ENCODE results near the gene PRDM5.

The PRDM5 gene

DNA sequence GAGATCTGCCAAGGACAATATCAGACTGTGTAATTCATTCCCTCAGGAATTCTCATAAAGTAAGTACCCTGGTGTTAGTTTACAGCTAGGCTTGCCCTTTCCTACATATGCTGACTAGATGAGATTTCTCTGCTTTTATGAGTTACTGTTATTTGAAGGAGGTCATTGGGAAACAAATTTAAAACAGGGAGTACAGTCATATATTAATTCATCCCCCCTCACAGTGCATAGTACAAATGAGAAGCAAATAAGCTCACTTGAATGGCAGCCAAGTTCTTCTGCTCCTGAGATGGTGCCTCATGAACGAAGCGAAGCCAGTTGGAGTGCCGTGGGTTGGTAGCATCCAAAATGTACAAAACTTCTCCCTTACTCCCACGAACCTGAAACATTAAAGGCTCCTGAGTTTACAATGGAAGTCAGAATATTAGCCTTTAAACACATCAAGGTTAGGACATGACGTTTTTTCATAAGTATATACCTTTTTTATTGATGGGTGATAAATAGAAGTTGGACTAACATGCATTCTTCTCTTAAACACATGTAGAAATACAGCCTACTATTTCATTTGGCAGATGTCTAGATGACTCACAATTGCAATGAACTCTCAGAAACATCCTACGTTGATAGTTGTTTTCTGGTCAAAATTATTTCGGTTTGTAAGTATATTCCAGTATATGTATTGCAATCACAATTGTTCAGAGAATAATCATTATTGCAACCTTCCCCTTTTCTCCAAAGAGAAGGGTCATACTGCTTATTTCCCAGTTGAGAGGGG, 69.2 kb downstream of the PRDM5 start:
- peak; percentile 16 for DNase-seq

DNA sequence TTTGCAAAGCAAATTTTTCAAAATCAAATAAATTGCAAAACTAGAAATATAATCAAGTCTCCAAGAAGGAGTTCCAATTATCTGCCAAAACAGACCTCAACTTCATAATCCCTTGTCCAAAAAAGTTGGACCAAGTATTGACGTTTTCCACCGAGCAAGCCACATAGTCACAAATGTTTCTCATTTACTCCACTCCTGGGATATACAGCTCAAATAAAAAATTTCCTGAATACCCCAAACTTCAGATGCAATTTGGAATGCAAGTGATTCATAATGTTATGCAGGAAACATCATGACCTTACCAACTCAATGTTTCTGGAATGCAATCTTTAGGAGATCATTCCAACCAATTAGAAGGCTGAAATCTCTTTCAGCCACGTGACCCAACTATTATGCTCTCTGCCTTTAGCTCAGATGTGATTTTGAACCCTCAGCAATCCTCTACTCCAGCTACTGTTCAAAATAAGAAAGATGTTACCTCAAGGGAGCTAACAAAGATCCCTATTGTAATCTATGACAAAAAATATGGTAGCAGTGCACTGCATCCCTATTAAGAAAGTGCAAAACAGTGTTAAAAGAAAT, 72.4 kb downstream of the PRDM5 start:
- DNase-seq, result no peak

DNA sequence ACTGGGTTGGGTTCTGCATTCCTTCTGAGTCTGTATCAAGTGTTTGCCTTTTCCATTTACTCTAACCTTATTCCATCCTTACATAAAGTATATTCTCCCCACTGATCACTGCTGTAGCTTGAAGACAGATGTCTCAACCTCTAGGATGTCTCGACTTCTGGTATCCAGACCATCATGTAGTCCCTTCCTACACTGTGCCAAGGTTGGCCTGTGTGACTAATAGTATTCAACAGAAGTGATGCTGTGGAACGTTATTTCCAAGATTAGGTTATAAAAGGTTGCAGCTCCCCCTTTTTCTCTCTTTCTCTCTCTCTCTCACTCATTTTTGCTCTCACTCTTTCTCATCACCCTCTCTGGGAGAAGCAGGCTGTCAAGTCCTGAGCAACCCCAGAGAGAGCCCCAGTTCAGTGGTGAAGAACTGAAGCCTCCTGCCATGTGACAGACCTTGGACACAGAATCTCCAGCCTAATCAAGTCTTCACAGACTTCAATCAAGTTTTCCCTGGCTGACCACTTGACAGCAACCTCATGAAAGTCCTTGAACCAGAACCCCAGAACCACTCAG, 75.4 kb downstream of the PRDM5 start:
- no peak for DNase-seq

DNA sequence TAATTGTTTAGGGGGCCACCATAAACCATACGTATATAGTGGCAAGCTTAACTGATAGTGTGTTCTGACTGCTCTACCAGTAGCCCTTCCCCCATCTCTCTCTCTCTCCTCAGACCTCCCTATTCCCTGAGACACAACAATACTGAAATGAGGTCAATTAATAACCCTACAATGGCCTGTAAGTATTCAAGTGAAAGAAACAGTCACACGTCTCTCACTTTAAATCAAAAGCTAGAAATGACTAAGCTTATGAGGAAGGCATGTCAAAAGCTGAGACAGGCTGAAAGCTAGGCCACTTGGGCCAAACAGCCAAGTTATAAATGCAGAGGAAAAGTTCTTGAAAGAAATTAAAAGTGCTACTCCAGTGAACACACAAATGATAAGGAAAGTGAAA, 78.0 kb downstream of the PRDM5 start:
- no peak for DNase-seq

DNA sequence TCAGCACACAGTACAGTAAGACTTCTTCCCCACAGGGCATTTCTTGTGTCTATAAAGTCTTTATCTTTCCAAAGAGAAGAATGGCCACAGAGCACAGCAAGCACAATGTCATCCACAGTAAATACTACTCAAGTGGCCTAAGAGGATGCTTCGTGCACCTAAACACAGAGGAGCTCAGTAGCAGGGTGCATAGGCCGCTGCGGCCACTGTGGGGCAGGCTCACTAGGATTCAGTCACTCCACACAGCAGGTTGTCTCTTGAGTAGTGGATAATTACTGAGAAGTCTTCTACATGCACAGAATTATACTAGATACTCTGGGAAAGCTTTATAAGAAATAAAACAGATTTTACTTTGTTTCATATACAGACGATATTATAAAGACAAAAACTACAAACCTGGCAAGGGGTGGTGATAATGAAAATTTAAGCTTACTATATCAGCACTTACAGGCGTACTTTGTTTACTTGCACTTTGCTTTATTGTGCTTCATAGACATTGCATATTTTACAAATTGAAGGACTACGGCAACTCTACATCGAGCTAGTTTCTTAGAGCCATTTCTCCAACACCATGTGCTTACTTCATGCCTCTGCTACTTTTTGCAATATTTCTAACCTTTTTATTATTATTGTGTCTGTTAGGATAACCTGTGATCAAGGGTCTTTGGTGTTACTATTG, 78.5 kb downstream of the PRDM5 start:
- DNase-seq, result no peak

DNA sequence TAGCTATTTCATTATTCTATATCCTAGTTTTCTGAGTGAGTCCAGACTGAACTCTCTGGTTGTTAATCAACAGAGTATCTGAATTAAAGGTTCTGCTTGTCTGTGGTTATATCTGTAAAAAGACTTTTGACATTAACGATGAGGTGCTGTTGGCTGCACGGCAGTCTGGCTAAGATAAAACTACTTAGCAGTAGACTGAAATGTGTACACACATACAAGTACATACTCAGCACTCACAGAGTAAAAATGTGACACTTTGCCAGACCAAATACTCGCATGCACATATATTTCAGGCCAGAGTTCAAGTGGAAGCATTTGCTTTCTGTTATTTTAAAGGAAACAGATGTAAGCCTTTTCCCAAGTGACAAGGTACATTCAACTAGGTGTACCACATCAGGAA, 80.5 kb downstream of the PRDM5 start:
- DNase-seq, result no peak

DNA sequence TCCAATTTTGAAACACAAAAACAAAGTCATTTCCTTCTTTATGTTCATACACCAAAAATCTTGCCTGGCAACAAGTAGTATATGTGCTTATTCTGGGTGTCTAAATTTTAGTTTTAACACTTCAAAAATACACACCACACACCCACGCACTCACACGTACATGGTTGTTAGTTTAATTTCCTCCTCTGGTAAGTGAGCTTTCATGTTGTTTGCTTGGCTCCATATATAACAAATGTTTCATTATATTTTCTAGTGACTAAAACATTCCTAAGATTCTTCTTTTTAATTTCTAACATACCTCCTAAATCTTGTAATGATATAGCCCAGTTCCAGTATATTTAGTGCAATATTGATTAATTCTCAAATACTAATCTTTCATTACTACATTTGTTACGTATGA, 80.9 kb downstream of the PRDM5 start:
- DNase-seq, result no peak

DNA sequence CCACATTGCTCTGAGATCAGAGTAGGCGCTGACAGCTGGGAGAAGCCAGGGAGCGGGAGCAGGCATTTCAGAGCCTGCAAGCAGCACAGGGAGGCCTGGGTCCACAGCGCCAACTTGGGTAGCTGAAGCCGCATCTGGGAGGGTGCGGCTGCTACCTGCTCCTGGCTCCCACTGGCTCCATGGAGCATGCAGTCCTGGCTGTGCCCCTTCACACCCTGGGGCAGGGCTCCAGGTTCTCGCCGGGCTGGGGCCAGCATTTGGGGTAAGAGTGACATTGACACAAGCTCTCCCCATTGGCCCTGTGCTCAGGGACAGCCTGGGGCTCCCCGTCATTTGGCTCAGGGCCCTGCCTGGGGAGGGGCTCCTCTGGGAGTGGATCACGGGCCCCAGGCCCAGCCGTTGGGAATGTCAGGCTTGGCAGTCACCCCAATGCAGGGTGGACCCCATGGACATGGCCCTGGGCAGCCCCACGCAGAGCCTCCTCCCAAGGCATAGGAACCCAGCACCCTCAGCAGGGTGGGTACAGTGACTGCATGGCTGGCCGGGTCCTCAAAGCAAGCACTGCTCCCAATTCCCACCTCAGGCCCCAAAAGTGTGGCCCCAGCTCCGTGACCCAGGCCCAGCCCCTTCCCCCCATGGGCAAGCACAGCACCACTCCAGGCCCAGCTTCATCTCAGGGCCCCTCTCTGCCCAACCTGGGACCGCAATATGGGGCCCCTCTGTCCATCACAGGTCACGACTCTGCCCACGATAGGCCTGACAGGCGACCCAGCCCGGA, 82.4 kb downstream of the PRDM5 start:
- no peak for DNase-seq

DNA sequence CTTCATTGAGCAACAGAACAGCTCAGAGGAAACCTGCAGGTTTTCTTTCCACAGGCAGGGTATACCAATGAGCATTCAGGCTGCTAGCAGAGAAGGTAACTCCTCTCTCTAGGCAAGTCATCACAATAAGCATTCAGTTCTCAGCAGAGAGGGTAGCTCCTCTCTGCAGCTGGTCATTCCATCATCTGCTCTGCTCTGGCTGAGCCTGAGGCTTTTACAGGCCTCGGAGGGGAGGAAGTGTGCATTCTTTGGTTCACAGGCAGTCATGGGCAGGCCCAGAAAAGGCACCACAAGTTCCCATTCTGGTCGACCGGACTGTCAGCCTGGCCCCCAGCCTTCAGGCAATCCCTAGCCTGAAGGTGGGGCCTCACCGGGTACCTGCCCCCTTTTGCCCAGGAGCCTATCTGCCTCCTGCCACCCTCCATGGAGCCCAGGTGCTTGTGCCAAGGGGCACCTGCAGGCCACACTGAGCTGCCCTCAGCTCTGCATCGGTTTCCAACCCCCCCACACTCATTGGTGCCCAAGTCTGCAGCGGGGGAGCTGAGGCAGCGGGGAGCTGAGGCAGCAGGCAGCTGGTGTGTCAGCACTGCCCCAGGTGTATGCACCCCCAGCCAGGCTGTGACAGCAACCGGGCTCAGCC, 83.1 kb downstream of the PRDM5 start:
- no peak for DNase-seq

DNA sequence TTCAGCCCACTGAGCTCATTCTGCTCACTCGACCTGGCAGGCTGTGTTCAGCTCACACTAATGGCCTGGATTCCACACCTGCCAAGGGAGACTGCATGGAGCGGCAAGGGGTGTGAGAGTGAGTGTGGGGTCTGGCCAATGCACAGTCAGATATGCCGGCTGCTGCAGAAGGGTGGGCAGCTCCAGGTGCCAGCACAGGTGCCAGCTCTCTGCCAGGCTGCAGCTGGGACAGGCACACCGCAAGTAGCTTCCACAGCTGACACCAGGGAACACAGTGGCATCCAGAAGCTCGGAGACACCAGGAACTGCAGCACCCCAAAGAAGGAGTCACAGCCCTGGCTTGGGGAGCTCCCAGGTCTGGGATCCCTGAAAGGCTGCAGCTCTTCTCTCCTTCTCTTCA, 83.7 kb downstream of the PRDM5 start:
- DNase-seq, result no peak

DNA sequence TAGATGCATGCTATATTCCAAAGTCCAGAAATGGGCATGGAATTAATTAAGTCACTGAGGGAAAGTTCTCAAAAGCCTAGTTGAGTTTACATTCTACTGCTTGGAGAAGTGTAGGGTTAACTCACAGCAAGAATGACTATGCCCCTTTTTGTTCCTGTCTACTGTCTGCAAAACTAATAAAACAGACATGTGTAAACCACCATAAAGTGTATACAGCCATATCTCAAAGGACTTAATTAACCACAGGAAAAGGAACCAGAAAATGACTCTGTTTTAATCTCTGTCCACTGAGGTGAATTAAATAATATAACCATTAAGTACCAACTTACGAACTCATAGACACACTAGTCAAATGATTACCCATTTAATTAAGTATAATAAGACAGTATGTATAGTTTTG, 84.9 kb downstream of the PRDM5 start:
- DNase-seq, result no peak

DNA sequence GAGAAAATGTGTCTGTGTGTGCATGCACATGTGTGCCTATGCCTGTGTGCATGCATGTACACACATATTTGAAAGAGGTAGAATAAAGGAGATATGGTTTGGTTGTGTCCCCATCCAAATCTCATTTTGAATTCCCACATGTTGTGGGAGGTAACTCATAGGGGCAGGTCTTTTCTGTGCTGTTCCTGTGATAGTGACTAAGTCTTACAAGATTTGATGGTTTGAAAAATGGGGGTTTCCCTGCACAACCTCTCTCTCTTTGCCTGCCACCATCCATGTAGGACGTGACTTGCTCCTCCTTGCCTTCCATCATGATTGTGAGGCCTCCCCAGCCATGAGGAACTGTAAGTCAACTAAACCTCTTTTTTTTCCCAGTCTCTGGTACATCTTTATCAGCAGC, 87.2 kb downstream of the PRDM5 start:
- DNase-seq, result no peak

DNA sequence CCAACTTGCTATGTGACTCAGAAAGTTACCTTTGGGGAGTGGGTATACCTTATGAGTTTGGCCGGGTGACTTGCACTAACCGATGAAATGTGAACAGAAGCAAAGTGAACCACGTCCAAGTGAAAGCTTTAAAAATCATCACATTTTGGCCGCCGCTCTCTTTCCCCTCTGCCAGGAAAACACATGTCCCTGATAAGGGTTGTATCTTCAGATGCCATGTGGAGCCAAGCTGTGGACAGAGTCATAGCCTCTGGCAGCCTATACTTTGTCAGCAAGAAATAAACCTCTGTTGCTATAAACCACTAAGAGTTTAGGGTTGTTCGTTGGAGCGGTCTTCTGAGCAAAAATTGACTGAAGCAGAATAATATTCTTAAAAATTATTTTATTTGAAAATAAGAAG, 92.3 kb downstream of the PRDM5 start:
- no peak for DNase-seq

DNA sequence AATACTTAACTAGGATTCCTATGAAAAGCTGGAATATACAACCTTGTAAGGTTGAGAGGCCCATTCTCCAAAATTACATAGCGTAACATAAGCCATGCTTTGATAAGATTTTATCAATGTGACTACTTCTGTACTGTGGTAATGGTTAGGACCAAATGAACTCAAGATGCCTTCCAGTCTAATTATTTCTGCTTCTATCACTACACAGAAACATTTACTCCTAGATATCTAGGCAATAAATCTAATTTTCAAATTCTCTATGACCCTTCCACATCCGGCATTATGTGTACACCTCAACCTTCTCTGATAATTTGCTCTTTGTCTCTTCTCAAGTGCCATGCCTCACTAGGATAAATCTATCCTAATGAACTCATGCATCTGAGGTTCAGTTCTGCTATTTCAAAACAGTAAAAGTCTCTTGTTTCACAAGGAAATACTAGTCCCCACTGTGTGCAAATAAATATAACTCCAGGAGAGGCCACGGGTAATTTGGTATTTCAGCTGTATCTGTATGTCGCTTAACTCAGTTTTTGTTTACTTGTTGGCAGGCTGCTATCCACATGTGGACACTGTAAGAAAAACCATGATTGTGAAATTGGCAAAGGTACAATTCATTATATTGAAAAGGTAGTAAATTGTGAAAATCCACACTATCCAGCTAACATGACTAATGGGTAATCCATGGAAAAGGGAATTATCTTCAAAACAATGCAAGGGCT, 93.3 kb downstream of the PRDM5 start:
- no peak for DNase-seq

DNA sequence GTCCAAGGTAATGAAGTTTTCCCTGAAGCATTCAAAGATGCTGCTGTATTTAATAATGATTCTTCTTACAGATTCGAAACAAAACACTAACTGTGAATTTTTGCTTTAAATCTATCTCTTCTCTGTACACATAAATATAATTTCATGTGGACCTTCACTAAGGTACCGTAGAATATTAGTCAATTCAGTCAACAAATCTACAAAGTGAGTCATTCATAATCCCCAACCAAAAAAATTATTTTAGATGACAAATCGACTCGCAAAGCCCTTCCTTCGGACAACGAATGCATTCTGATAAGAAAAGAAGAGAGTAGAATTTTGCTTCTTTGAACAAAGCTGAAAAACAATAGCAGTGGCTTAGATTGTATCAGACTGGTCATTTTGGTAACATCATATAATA, 95.7 kb downstream of the PRDM5 start:
- no peak for DNase-seq

DNA sequence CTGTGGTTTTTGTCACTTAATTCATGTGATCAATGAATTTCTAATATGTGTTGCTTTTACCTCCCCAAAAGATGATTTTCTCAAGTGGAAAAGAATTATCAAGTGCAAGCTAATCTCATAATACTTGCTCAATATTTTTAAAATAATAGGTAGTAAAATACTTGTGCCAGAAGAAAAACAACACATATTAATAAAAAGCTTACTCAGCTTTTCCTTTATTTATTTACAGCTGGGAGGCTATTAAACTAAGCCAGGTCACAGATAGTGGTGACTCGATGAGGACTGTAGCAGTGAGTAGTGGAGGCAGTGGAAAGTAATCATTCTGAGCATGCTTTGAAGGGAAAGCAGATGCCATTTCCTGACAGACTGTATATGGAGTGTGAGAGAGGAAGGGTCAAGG, 96.1 kb downstream of the PRDM5 start:
- DNase-seq, result no peak

DNA sequence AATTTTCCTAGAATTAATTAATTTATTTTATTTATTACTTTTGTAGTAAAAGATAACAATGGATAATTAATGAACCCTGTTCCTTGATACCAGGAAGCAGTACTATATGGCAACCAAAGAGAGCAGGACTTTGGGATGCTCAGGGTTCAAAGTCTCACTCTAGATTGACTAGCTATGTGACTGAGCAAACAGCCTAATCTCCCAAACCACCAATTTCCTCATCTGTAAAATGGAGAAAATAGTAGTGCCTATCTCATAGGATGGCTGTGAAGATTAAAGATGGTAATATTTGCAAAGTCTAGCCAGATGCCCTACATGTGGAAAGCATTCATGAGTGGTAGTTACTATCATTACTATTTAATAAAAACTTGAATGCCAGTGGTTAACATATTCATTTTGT, 97.6 kb downstream of the PRDM5 start:
- DNase-seq, result no peak

DNA sequence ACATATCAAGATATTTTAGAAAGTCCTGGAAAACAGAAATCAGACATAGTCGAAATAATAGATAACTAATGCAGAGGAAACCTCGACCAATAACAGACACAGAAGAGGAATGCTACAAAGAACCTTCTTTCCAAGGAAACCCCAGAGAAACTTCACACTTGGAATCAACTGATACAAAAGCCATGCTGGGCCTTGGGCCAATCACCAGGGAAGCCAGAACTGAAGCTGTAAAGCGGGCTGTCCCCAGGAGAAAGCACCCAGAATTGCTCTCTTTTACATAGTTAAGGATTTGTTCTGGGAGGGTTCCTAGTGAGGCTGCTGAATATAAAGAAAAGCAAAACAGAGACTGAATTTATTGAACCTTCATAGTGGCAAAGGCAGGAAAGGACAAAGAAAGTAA, 100.5 kb downstream of the PRDM5 start:
- no peak for DNase-seq

DNA sequence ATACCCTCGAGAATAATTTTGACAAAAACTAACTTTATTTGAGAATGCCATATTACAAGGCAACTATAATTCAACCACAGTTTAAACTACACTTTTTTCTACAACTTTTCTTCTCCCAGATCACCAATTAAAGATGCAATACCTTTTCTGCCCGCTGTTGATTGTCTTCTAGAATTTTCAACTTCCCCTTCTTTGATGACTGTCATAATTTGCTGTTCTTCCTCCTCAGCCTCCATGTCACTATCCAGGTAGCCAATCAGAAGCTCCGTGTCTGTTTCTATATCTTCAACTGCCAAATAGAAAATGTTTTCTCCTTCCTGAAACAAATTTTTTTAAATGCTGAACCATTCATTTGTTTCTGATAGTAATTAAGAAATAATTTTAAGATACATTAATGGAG, 101.5 kb downstream of the PRDM5 start:
- DNase-seq, result no peak

DNA sequence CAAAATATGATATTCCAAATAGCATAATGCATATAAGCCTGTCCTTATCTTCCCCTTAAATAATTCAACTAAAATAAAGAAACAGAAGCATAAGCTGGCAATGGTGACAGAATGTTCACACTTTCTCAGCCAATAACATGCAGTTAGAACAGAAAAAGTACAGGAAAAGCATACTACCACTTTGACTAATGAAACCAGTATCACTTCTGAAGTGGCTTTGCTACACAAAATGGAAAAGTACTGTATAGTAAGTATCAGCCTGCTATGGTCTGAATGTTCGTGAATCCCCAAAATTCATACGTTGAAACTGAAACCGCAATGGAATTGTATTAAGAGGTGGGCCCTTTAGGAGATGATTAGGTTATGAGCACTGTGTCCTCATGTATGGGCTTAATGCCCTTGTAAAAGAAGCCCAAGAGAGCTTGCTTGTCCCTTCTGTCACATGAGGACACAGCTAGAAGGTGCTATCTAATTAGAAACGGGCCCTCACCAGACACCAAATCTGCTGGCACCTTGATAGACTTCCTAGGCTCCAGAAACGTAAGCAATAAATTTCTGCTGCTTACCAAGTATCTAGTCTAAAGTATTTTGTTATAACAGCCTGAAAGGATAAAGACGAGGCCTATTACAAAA, 102.6 kb downstream of the PRDM5 start:
- no peak for DNase-seq

DNA sequence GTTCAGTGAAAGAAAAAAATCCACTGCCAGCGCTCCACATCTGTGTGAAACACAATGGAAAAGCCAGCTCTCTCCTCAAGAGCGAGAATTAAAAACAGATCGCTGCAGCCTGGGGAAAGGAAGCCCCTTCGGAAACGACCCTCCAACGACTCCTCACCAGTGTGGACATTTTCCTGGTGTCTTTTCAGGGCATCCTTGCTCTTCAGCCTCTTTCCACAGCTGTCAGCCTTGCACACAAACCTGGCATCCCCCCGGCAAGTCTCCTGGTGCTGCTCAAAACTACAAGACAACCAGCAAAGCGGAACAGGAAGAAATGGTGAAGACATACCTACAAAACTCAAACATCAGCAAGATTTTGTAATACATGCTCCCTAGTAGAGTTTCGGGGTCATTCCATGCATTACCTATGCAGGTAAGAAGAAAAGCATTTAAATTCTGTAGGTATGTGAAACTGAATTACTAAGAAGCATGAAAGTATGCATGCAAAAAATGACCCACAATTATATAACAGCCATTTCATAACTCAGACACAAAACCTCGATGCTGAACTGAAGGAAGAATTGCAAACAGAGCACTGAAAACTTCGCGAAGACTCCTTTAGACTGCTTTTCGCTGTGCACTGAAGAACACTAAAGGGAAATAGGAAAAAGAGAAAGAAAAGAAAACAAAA, 106.1 kb downstream of the PRDM5 start:
- DNase-seq, result no peak

All from NCI-H2029 treated with DMSO at 0.1 percent for 48 hours (cell line).